Brain microvascular endothelial cell (primary cell): ENCODE measurements around the gene SQOR.

Experiments
- DNase-seq: peaks from one replicate; pipeline ENCODE4 v3.0.0-alpha.2; 2020
- H3K27ac ChIP-seq: fragments of 250-450 bp; sonication (Bioruptor Pico); 2 replicates; pipeline ENCODE4 v1.5.1; 2020; ENCODE audit warnings: mild to moderate bottlenecking, moderate library complexity
- H3K27me3 ChIP-seq: fragments of 250-450 bp; sonication (Bioruptor Pico); replicated peaks from 2 replicates; pipeline ENCODE4 v1.5.1; 2020; ENCODE audit warnings: mild to moderate bottlenecking
- H3K36me3 ChIP-seq: fragments of 250-450 bp; sonication (Bioruptor Pico); replicated peaks from 2 replicates; pipeline ENCODE4 v1.5.1; 2020; ENCODE audit warnings: mild to moderate bottlenecking
- H3K4me3 ChIP-seq: 2 replicates; pipeline ENCODE4 v1.5.1; 2011; ENCODE audit warnings: low read depth, mild to moderate bottlenecking, control low read depth, low read length, moderate library complexity
- in situ Hi-C: cut with HindIII; loops from 2 replicates; pipeline ENCODE4 v1.10.0; 2017; ENCODE audit warnings: low sequenced_read_pairs, low pct_ligation_motif_present
- TF ChIP-seq, protein P1 (sequence below): IDR thresholded peaks from 2 replicates; pipeline ENCODE4 v1.5.1; 2011; ENCODE audit warnings: low read depth, mild to moderate bottlenecking, moderate library complexity, low read length, control low read depth, inconsistent platforms; ENCODE audit errors: missing control alignments

Gene SQOR

DNA sequence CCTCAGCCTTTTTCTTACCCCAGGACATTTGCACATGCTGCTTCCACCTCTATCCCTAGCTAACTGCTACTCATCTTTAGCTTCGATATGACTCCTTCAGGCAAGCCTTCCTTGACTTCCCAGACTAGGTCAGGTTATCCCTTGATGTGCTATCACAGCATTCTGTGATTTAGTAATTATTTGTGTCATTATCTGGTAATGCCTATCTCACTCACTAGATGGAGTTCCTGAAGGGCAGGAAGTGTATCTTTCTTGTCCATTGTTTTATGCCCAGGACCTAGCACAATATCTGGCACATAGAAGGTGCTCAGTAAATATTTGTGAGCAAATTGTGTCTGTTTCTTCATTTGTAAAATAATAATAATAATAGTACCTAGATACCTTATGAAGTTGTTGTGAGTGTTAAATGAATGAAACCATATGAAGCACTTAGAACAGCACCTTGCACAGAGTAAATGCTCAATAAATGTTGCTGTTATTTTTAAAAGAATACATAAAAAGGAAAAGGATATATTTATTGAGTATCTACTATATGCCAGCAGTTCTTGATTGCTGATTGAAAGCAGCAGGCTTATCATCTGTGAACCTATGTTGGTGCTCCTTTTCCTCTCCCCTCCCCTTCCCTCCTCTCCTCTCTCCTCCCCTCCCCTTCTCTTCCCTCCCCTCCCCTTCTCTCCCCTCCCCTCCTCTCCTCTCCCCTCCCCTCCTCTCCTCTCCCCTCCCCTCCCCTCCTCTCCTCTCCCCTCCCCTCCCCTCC lies 31.5 kb downstream of the SQOR start:
- in situ Hi-C loops, result no loop called here
- H3K27ac ChIP-seq, result no peak overlapping the region

DNA sequence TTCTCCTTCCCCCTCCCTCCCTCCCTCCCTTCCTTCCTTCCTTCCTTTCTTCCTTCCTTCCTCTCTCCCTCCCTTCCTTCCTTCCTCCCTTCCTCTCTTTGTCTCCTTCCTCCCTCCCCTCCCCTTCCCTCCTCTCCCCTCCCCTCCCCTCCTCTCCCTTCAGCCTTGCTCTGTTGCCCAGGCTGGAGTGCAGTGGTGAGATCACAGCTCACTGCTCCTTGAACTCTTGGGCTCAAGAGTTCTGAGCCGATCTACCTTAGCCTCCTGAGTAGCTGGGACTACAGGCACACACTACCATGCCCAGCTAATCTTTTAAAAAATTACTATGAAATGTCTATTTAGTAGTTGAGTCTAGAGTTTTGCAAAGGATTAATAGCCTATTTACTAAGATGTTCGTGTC lies 32.2 kb downstream of the SQOR start:
- no peak overlapping the region for H3K4me3 ChIP-seq
- H3K27ac ChIP-seq, result no peak overlapping the region
- TF ChIP-seq, protein P1, sequence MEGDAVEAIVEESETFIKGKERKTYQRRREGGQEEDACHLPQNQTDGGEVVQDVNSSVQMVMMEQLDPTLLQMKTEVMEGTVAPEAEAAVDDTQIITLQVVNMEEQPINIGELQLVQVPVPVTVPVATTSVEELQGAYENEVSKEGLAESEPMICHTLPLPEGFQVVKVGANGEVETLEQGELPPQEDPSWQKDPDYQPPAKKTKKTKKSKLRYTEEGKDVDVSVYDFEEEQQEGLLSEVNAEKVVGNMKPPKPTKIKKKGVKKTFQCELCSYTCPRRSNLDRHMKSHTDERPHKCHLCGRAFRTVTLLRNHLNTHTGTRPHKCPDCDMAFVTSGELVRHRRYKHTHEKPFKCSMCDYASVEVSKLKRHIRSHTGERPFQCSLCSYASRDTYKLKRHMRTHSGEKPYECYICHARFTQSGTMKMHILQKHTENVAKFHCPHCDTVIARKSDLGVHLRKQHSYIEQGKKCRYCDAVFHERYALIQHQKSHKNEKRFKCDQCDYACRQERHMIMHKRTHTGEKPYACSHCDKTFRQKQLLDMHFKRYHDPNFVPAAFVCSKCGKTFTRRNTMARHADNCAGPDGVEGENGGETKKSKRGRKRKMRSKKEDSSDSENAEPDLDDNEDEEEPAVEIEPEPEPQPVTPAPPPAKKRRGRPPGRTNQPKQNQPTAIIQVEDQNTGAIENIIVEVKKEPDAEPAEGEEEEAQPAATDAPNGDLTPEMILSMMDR, result no peak
- in situ Hi-C loops, result no loop called here
- no peaks in the 10 kb centered on the region for H3K27me3 ChIP-seq
- H3K36me3 ChIP-seq, result no peaks in the 10 kb centered on the region
- DNase-seq, result no peak

More for the DNA sequence above, 31.5 kb downstream of the SQOR start:
- no peaks in the 10 kb centered on the region for H3K36me3 ChIP-seq
- no peak for DNase-seq
- no peaks in the 10 kb centered on the region for H3K27me3 ChIP-seq
- no peak overlapping the region for H3K4me3 ChIP-seq
- TF ChIP-seq, protein P1, result no peak

DNA sequence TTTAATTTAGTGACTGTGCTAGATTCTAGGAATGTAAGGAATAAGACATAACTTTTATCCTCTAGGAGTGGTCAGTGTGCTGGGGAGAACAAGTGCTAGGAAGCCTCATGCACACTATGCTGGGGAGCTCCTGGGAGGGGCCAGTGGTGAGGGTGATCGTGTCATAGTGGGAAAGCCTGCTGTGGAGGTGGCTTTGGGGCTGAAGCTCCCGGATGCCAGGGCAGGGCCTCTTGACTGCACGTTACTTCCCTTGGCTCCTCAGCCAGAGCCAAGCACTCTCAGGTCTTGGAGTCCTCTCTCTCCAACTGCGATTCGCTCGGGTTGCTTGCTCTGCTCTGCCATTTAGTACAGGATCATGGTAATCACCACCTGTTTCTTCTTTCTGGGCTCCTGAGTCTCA lies 33.6 kb downstream of the SQOR start:
- H3K4me3 ChIP-seq, result no peak overlapping the region
- no peak for DNase-seq
- in situ Hi-C loops, result no loop called here
- TF ChIP-seq, protein P1, result no peak
- H3K27ac ChIP-seq, result no peak overlapping the region
- H3K36me3 ChIP-seq, result peaks cover under 1% of the 10 kb centered on the region
- H3K27me3 ChIP-seq, result no peaks in the 10 kb centered on the region

DNA sequence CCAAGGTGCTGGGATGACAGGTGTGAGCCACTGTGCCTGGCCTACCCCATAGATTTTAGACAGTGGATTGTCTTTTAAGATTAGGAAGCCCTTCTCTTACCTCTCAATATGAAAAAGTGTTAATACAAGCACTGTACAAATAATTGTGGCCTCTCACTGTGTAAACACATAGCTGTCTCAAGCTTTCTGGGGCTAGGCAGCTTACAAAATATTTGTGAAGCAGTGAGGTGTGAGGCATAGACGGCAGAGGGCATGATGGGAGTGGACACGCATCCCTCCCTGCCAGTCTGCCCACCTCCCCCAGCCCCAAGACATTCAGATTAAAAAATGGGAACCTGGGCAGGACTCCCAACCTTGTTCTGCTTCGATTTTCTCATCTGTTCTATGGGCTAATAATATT lies 34.6 kb downstream of the SQOR start:
- H3K4me3 ChIP-seq, result no peak overlapping the region
- peaks cover 3% of the 10 kb centered on the region for H3K36me3 ChIP-seq
- H3K27ac ChIP-seq, result no peak overlapping the region
- in situ Hi-C loops, result no loop called here
- TF ChIP-seq, protein P1, result no peak
- no peaks in the 10 kb centered on the region for H3K27me3 ChIP-seq
- DNase-seq, result no peak

DNA sequence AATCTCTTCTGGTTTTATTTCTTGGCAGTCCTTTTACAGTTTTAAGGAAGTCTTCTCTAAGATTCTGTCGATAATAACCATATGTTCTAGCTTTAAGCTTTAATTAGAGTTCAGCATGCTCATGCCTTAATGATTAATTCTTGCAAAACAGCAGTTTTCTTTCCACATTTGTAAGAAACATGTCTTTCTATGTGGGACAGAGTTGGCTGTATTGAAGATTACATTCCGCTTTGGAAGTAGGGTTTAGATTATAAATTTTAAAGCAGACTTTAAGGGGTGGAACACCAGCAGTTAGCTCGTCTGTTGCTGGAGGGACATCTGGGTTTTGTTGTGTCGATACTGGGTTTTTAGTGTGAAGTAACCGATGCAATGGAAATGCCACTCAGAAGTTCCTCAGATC lies 35.3 kb downstream of the SQOR start:
- DNase-seq, result no peak
- no peak overlapping the region for H3K27ac ChIP-seq
- TF ChIP-seq, protein P1, result no peak
- H3K27me3 ChIP-seq, result no peaks in the 10 kb centered on the region
- H3K4me3 ChIP-seq, result no peak overlapping the region
- in situ Hi-C loops, result no loop called here
- peaks cover 3% of the 10 kb centered on the region for H3K36me3 ChIP-seq

DNA sequence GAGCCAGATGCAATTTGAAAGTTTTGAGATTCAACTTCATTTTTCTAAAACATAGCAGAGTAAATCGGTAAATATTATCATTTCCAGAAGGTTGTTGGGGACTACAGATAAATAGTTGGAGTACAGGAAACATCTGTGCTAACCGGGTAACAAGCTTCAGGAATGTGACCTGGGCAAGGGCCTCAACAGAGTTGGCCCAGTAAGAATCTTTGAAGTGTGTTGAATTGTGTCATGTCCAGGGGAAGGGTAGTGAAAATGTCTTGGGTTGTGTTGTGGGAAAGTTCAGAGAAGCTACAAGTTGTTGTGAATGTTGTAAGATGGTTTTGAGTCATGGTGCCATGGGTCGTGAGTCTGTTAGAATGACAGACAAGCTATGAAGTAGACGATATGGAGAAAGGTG lies 35.7 kb downstream of the SQOR start:
- H3K27ac ChIP-seq, result no peak overlapping the region
- in situ Hi-C loops, result no loop called here

More for the DNA sequence above, 35.7 kb downstream of the SQOR start:
- TF ChIP-seq, protein P1, result no peak
- no peak for DNase-seq
- Histone ChIP-seq H3K27me3 (no peaks in the 10 kb centered on the region), H3K4me3 (no peak overlapping the region), H3K36me3 (peaks cover 3% of the 10 kb centered on the region)
